HepG2 (cell line): ENCODE data around the gene GLRX2. TPM values are rescaled to one million over a fixed set of nuclear protein-coding genes. Genes with fewer than 3 reads are reported as not detected.

Experiments
- AFF4 ChIP-seq: sonication (generic); formaldehyde crosslinking; IDR thresholded peaks from 2 replicates; pipeline ENCODE4 v1.4.0; 2020; ENCODE audit warnings: missing genetic modification reagents
- ESRRA ChIP-seq: sonication (generic); formaldehyde crosslinking; IDR thresholded peaks from 2 replicates; pipeline ENCODE4 v1.5.1; 2020; ENCODE audit warnings: mild to moderate bottlenecking, low read depth, missing genetic modification reagents
- FLYWCH1 ChIP-seq: sonication (generic); formaldehyde crosslinking; IDR thresholded peaks from 2 replicates; pipeline ENCODE4 v1.8.1; 2023; ENCODE audit warnings: mild to moderate bottlenecking, missing genetic modification reagents
- FOXA3 ChIP-seq: IDR thresholded peaks from 2 replicates; pipeline ENCODE4 v1.6.1; 2016; ENCODE audit warnings: missing genetic modification reagents, missing compliant biosample characterization
- KLF12 ChIP-seq: sonication (generic); formaldehyde crosslinking; IDR thresholded peaks from 2 replicates; pipeline ENCODE4 v1.4.0; 2020; ENCODE audit warnings: missing genetic modification reagents, borderline replicate concordance
- MXD4 ChIP-seq: IDR thresholded peaks from 2 replicates; pipeline ENCODE4 v1.6.1; 2016; ENCODE audit warnings: mild to moderate bottlenecking, missing biosample characterization, missing genetic modification reagents
- MYPOP ChIP-seq: sonication (generic); formaldehyde crosslinking; IDR thresholded peaks from 2 replicates; pipeline ENCODE4 v1.8.1; 2023; ENCODE audit warnings: mild to moderate bottlenecking, moderate library complexity, missing genetic modification reagents
- NCOA1 ChIP-seq: sonication (generic); formaldehyde crosslinking; IDR thresholded peaks from 2 replicates; pipeline ENCODE4 v1.9.0; 2021; ENCODE audit warnings: missing genetic modification reagents
- NFATC3 ChIP-seq: sonication (generic); formaldehyde crosslinking; IDR thresholded peaks from 2 replicates; pipeline ENCODE4 v1.5.1; 2020; ENCODE audit warnings: mild to moderate bottlenecking, missing genetic modification reagents
- POLR2A ChIP-seq, 2 experiments: IDR thresholded peaks; 2 replicates each; pipeline ENCODE4 v1.6.1; 2011; ENCODE audit warnings: low read depth in 2 of 2, low read length in 2 of 2, mild to moderate bottlenecking in 1 of 2, moderate library complexity in 1 of 2; ENCODE audit not compliant: insufficient read depth in 1 of 2
- SMAD3 ChIP-seq: sonication (generic); formaldehyde crosslinking; IDR thresholded peaks from 2 replicates; pipeline ENCODE4 v1.4.0; 2020; ENCODE audit warnings: missing genetic modification reagents
- ZBTB26 ChIP-seq: IDR thresholded peaks from 2 replicates; pipeline ENCODE4 v1.6.1; 2016; ENCODE audit warnings: missing compliant biosample characterization, missing genetic modification reagents, borderline replicate concordance
- ZFP36L1 ChIP-seq: sonication (generic); formaldehyde crosslinking; IDR thresholded peaks from 2 replicates; pipeline ENCODE4 v1.8.0; 2022; ENCODE audit warnings: mild to moderate bottlenecking, missing genetic modification reagents, moderate library complexity
- ZNF576 ChIP-seq: sonication (generic); formaldehyde crosslinking; IDR thresholded peaks from 2 replicates; pipeline ENCODE4 v1.4.0; 2020; ENCODE audit warnings: mild to moderate bottlenecking, missing genetic modification reagents
- ZNF639 ChIP-seq: conservative IDR thresholded peaks from 2 replicates; pipeline ENCODE4 v1.6.1; 2018; ENCODE audit warnings: missing genetic modification reagents
- ZNF773 ChIP-seq: sonication (generic); formaldehyde crosslinking; IDR thresholded peaks from 2 replicates; pipeline ENCODE4 v1.4.0; 2020; ENCODE audit warnings: missing genetic modification reagents, borderline replicate concordance
- polyA plus RNA-seq, 8 experiments: library from polyadenylated mRNA; depleted of rRNA in 3 of 8; stranded (reverse) in 7 of 8; unstranded in 1 of 8; fragments of >200 nt; fragmentation: Illumina TruSeq in 4 of 8; extraction: Trizol in 4 of 8; gene quantifications; 2 replicates each; pipeline versions ENCODE4 v1.2.1 to v1.2.3, GENCODE V29; 2011 to 2016; ENCODE audit warnings: low read depth in 4 of 8, missing spikeins in 1 of 8, mixed read lengths in 1 of 8; ENCODE audit not compliant: insufficient read depth in 1 of 8
- total RNA-seq, 5 experiments: library from RNA; depleted of rRNA; stranded (reverse); fragments of >200 nt; fragmentation: Illumina TruSeq; extraction: Trizol; gene quantifications; 2 replicates each; pipeline ENCODE4 v1.2.3, GENCODE V29; 2016; ENCODE audit warnings: low read depth in 1 of 5

GLRX2 gene
- total and polyA plus RNA-seq, 2 of the 13 experiments (the other 11 are each of a cell fraction or from before 2014, with no cell fraction given) = 11.9 to 39.0 TPM

GRCh38 chr1:193121616-193122593 is 16.7 kb upstream of the GLRX2 start, which contains the start of gene CDC73 (continued):
- TF ChIP-seq MXD4 (CRISPR knock-in tag) (peak; percentile 70; the same call in 1 of the 2 replicates), ZNF576 (0 out of 2 replicates have a peak, but pooled peaks have one; percentile 86), ZNF639 (CRISPR knock-in tag) (peak; percentile 86), ESRRA (CRISPR knock-in tag) (peak; percentile 56; the same call in 1 of the 2 replicates), NFATC3 (CRISPR knock-in tag) (peak; percentile 92; the same call in 1 of the 2 replicates), SMAD3 (peak; percentile 82), POLR2A (IDR thresholded peaks at IDR 0.05; ENCODE audit: insufficient read depth in 1 of 2, low read depth in 2 of 2, low read length in 2 of 2) (peak; percentile 72 to 80), ZBTB26 (CRISPR knock-in tag) (peak; percentile 64; the same call in 1 of the 2 replicates), KLF12 (peak; percentile 88; the same call in 1 of the 2 replicates), ZFP36L1 (CRISPR knock-in tag) (peak; percentile 61; the same call in 1 of the 2 replicates), FOXA3 (CRISPR knock-in tag) (peak; percentile 79), AFF4 (CRISPR knock-in tag) (no peak), ZNF773 (peak; percentile 23; the same call in 1 of the 2 replicates), NCOA1 (CRISPR knock-in tag) (no peak), MYPOP (CRISPR knock-in tag) (peak; percentile 94), FLYWCH1 (0 out of 2 replicates have a peak, but pooled peaks have one; percentile 70)
